Gastroesophageal sphincter (tissue), 4 donors: ENCODE data around the gene NCAPD3. TPM values are rescaled to one million over a fixed set of nuclear protein-coding genes. Genes with fewer than 3 reads are reported as not detected.

ENCODE experiments used
- ATAC-seq: fragments of 150-250 bp; one replicate; pipeline ENCODE4 v1.9.1; 2016; ENCODE audit warnings: mild to moderate bottlenecking, moderate library complexity
- H3K27ac ChIP-seq, 4 donors: fragments of 200-600 bp; sonication (generic) in 3 of 4; 1 replicate in 3 of 4; 2 replicates in 1 of 4; pipeline ENCODE4 v1.5.1; 2016 to 2019
- H3K27me3 ChIP-seq: fragments of 200-600 bp; sonication (generic); one replicate; pipeline ENCODE4 v1.5.1; 2019
- H3K36me3 ChIP-seq, 2 donors: fragments of 200-600 bp; sonication (generic); one replicate each; pipeline ENCODE4 v1.5.1; 2019; ENCODE audit warnings: control low read depth in 1 of 2
- H3K4me1 ChIP-seq, 3 donors: fragments of 200-600 bp; sonication (generic); 1 replicate in 2 of 3; 2 replicates in 1 of 3; pipeline ENCODE4 v1.5.1; 2016 to 2019; ENCODE audit warnings: control low read depth in 2 of 3
- H3K4me3 ChIP-seq, 2 donors: fragments of 200-600 bp; sonication (generic); one replicate each; pipeline ENCODE4 v1.5.1; 2019; ENCODE audit warnings: mild to moderate bottlenecking in 1 of 2, moderate library complexity in 1 of 2
- H3K9me3 ChIP-seq, 3 donors: fragments of 200-600 bp; sonication (generic); one replicate each; pipeline ENCODE4 v1.5.1; 2017 to 2019; ENCODE audit warnings: control low read depth in 2 of 3
- CTCF ChIP-seq, 4 experiments: fragments of 200-600 bp in 2 of 4; fragments of 450-650 bp in 2 of 4; sonication (generic) in 1 of 4; IDR thresholded peaks; one replicate each; pipeline ENCODE4 v1.5.1; 2017 to 2019; ENCODE audit warnings: antibody characterized with exemption in 4 of 4, mild to moderate bottlenecking in 2 of 4, moderate library complexity in 2 of 4
- EP300 ChIP-seq: sonication (generic); formaldehyde crosslinking; IDR thresholded peaks from one replicate; pipeline ENCODE4 v1.6.1; 2017; ENCODE audit warnings: antibody characterized with exemption, mild to moderate bottlenecking
- POLR2A ChIP-seq, 2 donors: fragments of 450-650 bp; IDR thresholded peaks; one replicate each; pipeline ENCODE4 v1.6.1; 2017; ENCODE audit warnings: antibody characterized with exemption in 2 of 2, mild to moderate bottlenecking in 2 of 2, moderate library complexity in 1 of 2
- POLR2AphosphoS5 ChIP-seq: sonication (generic); formaldehyde crosslinking; IDR thresholded peaks from one replicate; pipeline ENCODE4 v1.6.1; 2017; ENCODE audit warnings: antibody characterized with exemption
- WGBS, 2 donors: methylation state at CpG; one replicate each; pipeline ENCODE4 v1.1.5; 2018; ENCODE audit warnings: low coverage in 1 of 2; 5-methylcytosine and 5-hydroxymethylcytosine counted together
- total RNA-seq, 4 donors: library from RNA; depleted of rRNA; stranded (reverse); fragments of >200 nt; gene quantifications; one replicate each; pipeline ENCODE4 v1.1.0, GENCODE V29; 2016

The NCAPD3 gene
- total RNA-seq, 4 donors from 2014 or later: 7.0 to 13.8 (median 11.4) TPM

DNA sequence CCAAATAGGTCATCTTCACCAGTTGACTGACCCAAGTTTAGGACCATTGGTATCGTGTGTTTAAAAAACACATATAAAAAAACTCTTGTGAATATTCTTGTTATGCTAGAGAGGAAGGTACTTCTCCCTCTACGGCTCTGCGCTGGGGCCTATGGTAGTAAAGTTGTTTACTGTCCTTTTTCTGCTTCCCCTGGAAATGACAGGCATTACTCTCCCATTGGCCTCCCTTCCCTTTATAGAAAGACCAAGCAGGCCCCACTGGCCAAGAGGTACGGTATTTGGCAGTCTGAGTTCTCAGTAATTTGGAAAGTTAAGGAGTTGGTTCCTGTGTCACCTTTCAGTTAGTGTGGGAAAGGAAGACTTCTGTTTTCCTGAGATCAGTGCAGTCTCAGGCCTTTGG lies 22.9 kb upstream of the NCAPD3 start:
- H3K36me3 ChIP-seq: peaks cover 0 to 96% of the 10 kb centered on the region in 2 donors
- no peak overlapping the region for H3K4me3 ChIP-seq
- H3K9me3 ChIP-seq: no peaks in the 10 kb centered on the region
- no peak for TF ChIP-seq CTCF (IDR thresholded peaks at IDR 0.05)
- no peak for TF ChIP-seq POLR2A (IDR thresholded peaks at IDR 0.05)
- no peak for TF ChIP-seq POLR2AphosphoS5
- TF ChIP-seq EP300: no peak
- WGBS, 2 donors: 77 to 79% methylated on average over 3 to 4 of the region's 4 CpGs
- no peaks in the 10 kb centered on the region for H3K27me3 ChIP-seq
- peaks cover 0 to 9% (median 2%) of the 10 kb centered on the region in 3 donors for H3K4me1 ChIP-seq
- ATAC-seq: no peak
- H3K27ac ChIP-seq: no peak overlapping the region

DNA sequence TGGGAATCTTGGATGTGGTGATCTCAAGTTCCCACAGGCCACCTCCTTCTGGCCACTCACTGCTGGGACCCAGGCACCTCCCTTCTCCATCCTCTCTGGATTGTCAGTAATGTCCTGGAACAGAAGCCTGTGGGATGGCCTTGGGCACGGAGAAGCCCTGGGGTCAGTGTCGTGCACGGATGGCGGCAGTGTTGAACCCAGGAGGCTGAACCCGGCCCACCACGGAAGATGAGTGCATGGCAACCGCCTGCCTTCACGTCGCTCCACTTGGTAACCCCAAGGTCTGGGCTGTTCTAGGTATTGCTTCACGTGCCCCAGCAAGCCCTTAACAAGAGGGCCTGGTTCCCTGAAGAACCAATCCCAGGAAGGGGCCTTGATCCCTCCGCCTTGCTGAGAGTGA lies 22.3 kb upstream of the NCAPD3 start:
- Histone ChIP-seq H3K27me3 (no peaks in the 10 kb centered on the region), H3K4me3 (no peak overlapping the region), H3K4me1 (peaks cover 0 to 4% (median 0%) of the 10 kb centered on the region in 3 donors), H3K36me3 (peaks cover 0 to 100% of the 10 kb centered on the region in 2 donors), H3K9me3 (no peaks in the 10 kb centered on the region), H3K27ac (no peak overlapping the region)
- no peak for TF ChIP-seq POLR2A (IDR thresholded peaks at IDR 0.05)
- TF ChIP-seq POLR2AphosphoS5: no peak
- no peak for TF ChIP-seq EP300
- no peak for TF ChIP-seq CTCF (IDR thresholded peaks at IDR 0.05)
- no peak for ATAC-seq
- WGBS, 2 donors: 100% methylated on average over 1 of the region's 11 CpGs; no CpG with 5 or more reads in 1 of the 2 donors

- ATAC-seq: no peak
- Histone ChIP-seq H3K36me3 (peaks cover 0 to 100% of the 10 kb centered on the region in 2 donors), H3K27ac (no peak overlapping the region), H3K9me3 (no peaks in the 10 kb centered on the region), H3K4me1 (no peaks in the 10 kb centered on the region), H3K4me3 (no peak overlapping the region), H3K27me3 (no peaks in the 10 kb centered on the region)
- TF ChIP-seq CTCF (IDR thresholded peaks at IDR 0.05): no peak
- TF ChIP-seq EP300: no peak
- no peak for TF ChIP-seq POLR2A (IDR thresholded peaks at IDR 0.05)
- TF ChIP-seq POLR2AphosphoS5: no peak
- WGBS, 2 donors: 80% methylated on average over 1 of the region's 14 CpGs; no CpG with 5 or more reads in 1 of the 2 donors
Measured at GRCh38 chr11:134245434-134245833, 21.7 kb upstream of the NCAPD3 start.

DNA sequence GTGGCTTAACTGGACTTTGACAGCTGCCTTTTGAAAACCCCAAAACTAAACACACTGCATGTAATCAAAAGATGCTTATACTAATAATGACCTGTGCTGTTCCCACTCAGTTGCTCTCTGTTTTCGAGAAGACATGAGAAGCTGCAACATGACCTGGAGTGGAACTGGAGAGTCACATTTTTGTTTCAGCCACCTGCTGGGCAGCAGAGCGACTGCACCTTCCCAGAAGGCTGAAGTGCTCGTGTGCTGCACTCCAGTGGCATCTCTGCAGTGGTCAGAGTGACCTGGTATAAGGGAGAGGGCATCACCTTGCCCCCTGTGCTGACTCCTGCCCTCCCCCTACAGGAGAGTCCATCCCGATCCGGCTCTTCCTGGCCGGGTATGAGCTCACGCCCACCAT lies 20.8 kb upstream of the NCAPD3 start:
- no peak overlapping the region for H3K4me3 ChIP-seq
- TF ChIP-seq CTCF (IDR thresholded peaks at IDR 0.05) (peak in 3 of 4 experiments; percentile 29 to 48 (median 45)), POLR2AphosphoS5 (no peak), EP300 (no peak), POLR2A (IDR thresholded peaks at IDR 0.05) (no peak)
- ATAC-seq: peak; percentile 35
- H3K9me3 ChIP-seq: no peaks in the 10 kb centered on the region
- no peaks in the 10 kb centered on the region for H3K4me1 ChIP-seq
- H3K27me3 ChIP-seq: no peaks in the 10 kb centered on the region
- no peak overlapping the region for H3K27ac ChIP-seq
- 0 to 48% methylated on average over 1 to 7 of the region's 7 CpGs for WGBS, 2 donors
- peaks cover 0 to 100% of the 10 kb centered on the region in 2 donors for H3K36me3 ChIP-seq

DNA sequence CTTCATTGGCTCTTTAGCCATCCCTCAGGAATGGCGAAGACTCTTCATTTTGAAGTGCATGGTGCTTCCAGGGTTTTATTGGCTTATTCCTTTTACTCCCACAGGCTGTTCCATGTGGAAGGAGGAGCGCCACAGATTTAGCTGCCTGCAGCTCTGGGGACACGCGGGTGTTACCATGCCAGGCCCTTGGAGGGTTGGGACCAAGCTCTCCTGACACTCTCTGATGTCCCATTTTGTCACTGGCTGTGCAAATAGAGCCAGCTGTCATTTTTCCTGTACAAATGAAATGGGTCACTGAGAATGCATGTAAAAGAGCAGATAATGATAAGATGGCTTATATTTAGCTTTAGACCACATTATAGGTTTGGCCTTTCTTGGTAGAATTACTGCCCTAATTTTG lies 20.1 kb upstream of the NCAPD3 start:
- Histone ChIP-seq H3K27me3 (no peaks in the 10 kb centered on the region), H3K9me3 (no peaks in the 10 kb centered on the region), H3K4me3 (no peak overlapping the region), H3K4me1 (no peaks in the 10 kb centered on the region), H3K27ac (no peak overlapping the region), H3K36me3 (peaks cover 0 to 100% of the 10 kb centered on the region in 2 donors)
- 92 to 100% methylated on average over 2 to 3 of the region's 4 CpGs for WGBS, 2 donors
- ATAC-seq: no peak
- no peak for TF ChIP-seq EP300
- no peak for TF ChIP-seq POLR2A (IDR thresholded peaks at IDR 0.05)
- no peak for TF ChIP-seq POLR2AphosphoS5
- no peak for TF ChIP-seq CTCF (IDR thresholded peaks at IDR 0.05)
